Activated T-cell treated with anti-CD3 and anti-CD28 coated beads for 1 hour (primary cell): ENCODE measurements around the gene HTR2B.
A peak's percentile ranks its signal among the peaks of the same experiment; 100 is the strongest.
"Not testable (repeated sequence)": the region's sequence is repeated elsewhere in the genome, so short reads cannot be mapped to it uniquely, and the experiment has no call there.

Source experiments
- DNase-seq: peaks from one replicate; pipeline ENCODE4 v3.0.0-alpha.2; 2020; ENCODE audit warnings: low read depth

HTR2B gene

DNA sequence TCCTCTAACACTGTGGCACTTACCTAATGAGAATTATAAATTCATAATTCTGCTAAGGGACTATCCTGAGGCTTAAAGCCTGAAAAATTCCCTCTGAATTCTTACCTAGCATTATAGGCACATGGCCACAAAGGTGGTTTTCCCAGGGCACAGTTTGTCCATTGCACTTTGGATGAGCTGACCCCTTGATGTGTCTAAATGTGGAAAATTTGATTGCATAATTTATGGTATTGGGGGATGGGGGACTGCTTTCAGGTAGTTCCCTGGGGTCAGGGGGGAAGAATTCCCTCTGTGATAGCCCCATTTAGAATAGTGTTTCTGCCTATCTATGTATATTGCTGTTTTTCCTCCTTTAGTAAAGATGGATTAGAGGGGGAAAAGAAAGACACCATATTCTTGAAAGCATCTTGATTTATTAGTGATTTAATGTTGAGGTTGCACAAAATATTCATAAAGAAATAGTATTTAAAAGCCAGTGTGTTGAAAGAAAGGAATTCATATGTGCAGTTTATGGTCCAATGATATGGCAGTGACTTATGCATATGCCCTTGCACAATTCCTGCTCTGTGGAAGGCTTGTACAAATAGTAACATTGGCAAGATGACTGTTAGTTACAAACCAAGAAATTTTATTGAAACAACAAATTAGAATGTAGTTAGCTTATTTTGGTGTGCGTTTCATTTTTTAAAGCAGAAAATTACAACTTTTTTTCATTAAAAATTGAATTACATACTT lies 8.7 kb upstream of the HTR2B start:
- no peak for DNase-seq

GRCh38 chr2:231132129-231132528 lies 7.3 kb upstream of the HTR2B start:
- no peak for DNase-seq

GRCh38 chr2:231130336-231131056 lies 5.7 kb upstream of the HTR2B start:
- DNase-seq: no peak

- DNase-seq: no peak
Observed at GRCh38 chr2:231129216-231129615, 4.4 kb upstream of the HTR2B start.

GRCh38 chr2:231128541-231128940 lies 3.7 kb upstream of the HTR2B start:
- DNase-seq: no peak

DNA sequence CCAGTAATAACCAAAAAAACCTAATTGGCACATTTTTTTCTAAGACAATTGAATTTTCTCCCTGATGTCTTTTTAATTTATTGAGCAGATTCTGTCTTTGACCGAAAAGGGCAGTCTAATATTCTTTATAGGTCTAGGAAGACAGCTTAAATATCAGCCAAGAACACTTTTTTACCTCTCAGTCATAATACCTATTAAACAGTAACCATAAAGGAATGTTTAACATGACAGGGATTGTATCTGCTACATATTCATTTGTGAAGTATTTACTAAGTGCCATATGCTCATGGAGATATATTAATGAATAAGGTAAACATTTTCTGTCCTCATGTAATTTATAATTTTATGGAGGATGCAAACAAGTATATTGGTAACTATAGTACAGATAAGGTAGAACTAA lies 3.1 kb upstream of the HTR2B start:
- DNase-seq: no peak

DNA sequence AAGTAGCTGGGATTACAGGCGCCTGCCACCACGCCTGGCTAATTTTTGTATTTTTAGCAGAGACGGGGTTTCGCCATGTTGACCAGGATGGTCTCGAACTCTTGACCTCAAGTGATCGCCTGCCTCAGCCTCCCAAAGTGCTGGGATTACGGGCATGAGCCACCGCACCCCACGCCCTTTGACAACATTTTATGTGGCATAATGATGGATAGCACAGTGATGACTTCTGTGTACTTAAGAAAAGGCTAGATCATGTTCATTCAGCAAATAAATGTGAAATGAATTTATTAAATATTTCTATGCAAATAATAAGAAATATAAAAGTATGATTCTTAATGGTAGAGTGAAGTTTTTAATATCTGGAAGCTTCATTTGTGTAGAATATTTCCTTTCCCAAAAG lies 2.6 kb upstream of the HTR2B start:
- no peak for DNase-seq

- DNase-seq: no peak
Observed at GRCh38 chr2:231126123-231126522, 1.3 kb upstream of the HTR2B start.

DNA sequence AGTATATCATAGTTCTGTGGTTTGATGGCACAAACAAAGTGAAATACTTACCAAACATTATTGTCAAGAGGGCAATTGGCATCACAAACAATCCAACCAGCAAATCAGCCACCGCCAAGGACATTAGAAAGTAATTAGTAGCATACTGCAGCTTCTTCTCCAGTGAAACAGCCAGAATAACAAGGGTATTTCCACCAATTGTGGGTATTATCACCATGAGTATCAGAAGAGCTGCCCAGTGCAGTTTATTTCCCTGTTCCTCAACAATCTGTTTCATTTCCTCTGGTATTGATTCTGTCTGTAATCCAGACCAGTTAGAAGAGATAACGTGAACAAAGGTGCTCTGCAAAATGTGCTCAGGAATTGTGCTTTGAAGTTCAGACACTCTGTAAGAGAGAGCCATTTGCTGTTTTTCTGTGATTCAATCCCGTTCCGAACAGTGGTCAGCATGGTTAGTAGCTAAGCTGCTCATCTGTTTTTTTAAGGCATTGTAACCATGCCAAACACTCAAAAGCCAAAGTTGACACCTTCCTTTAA lies 1.4 kb downstream of the HTR2B start:
- DNase-seq: no peak

DNA sequence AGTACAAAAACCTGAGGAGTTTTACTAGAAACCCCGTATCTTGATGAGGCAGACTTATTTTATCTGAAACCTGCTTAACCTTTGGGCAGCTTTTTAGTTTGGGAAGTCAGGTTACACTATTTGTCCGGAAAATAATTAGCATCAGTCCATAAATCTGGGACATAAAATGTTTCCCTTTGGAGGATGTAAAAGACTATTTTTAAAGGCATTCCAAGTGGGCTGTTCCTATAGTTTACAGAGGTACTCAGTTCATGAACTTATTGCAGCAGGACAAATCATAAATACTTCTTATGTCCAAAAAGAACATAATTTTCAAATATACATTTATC lies 6.3 kb downstream of the HTR2B start:
- DNase-seq: no peak

- no peak for DNase-seq
Observed at GRCh38 chr2:231117922-231118613, 6.8 kb downstream of the HTR2B start.

DNA sequence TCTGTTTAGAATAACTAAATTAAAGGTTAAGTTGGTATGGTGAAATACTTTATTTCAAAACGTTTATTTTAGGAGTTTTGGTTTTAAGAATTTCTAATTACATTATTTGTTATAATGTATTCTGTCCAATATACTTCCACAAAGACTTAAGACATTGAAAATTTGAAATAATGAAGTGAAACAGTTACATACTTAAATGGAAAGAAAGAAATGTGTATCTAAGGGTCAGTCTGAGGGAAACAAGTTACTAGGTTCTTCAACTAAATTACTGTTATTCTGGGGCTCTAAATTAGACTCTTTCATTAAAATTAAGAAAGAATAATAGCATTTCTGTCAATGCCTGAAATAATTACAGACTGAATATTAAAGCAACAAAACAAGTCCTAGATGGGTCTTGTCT lies 7.7 kb downstream of the HTR2B start:
- no peak for DNase-seq

DNA sequence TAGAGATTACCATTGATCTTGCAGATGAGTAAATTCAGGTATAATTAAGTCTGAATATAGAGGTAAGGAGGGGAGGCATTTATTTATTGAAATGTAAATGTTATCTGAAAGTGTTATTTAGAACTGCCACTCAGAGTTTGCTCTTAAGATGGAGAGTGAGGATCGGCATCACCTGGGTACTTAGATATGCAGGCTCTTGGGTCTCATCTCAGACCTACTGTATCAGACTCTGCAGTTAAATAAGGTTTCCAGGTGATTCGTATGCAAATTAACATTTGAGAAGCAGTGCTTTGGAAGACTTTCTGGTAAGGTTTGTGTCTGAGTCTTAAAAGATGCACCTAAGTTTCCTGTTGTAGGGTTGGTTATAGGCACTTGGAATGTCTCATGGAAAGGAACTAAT lies 9.2 kb downstream of the HTR2B start:
- no peak for DNase-seq

- DNase-seq: no peak
Observed at GRCh38 chr2:231113489-231113888, 11.4 kb downstream of the HTR2B start.

- no peak for DNase-seq
Observed at GRCh38 chr2:231111987-231112386, 12.9 kb downstream of the HTR2B start.

DNA sequence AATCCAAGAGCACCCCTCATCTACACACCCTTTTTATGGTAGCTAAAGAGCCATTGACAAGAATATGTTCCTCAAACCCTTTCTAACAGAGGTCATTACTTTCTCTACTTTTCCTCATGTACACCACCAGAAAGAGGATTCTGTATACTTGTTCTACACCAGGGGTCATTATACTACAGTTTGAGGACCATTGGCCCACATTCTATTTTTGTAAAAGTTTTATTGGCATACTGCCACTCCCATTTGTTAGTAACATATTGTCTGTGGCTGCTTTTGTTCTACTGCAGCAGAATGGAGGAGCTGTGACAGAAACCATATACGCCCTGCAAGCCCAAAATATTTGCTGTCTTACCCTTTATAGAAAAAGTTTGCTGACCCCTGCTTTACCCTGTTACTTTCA lies 14.3 kb downstream of the HTR2B start:
- no peak for DNase-seq

- DNase-seq: peak; percentile 37
Observed at GRCh38 chr2:231104115-231104713, 20.6 kb downstream of the HTR2B start.

DNA sequence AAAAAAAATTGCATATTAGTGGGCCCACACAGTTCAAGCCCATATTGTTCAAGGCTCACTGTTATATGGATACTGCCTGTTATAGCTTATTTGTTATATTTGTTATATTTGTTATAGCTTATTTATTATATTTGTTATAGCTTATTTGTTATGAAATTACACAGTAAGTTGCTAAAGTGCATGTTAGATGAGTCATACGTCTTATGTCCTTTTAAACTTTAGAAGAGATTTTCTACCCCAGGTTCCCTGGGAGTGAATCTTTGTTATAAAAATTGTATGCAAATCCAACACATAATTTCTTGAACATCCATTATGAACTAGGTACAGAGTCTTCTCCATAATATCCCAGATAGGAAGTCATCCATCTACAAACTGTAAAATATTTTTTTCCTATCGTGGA lies 22.1 kb downstream of the HTR2B start:
- DNase-seq: no peak

DNA sequence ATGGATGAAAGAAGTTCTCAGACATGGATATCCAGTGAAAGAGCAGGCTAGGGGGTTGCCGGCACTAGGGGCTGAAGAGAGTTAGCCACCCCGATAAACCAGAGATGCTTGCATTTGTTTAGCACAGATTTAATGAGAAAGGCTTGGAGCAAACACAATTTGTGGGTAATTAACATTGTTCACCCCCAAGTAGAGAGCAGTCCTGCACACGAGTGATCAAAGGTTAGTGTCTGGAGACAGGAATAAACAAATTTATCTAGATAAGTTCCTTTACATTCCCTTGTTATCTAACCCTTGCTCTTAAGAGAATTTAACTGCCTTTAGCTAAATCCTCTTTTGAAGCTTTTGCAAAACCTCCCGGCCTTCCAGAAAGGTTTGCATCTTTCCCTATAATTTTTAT lies 23.9 kb downstream of the HTR2B start:
- no peak for DNase-seq

DNA sequence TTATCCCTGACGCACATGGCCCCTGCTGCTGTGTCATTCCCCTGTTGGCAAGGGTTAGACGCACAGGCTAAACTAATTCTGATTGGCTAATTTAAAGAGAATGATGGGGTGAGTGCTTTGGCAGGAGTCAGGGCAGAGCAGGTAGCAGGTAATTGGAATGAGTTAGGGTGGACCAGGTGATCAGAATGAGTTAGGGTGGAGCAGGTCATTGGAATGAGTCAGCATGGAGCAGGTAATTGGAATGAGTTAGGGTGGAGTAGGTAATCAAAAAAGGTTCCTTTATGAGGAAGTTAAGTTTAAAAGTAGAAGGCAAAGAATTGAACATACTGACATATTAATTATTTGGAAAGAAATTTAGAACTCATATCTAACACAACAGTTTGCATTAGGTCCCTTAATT lies 24.5 kb downstream of the HTR2B start:
- DNase-seq: not testable (repeated sequence)

DNA sequence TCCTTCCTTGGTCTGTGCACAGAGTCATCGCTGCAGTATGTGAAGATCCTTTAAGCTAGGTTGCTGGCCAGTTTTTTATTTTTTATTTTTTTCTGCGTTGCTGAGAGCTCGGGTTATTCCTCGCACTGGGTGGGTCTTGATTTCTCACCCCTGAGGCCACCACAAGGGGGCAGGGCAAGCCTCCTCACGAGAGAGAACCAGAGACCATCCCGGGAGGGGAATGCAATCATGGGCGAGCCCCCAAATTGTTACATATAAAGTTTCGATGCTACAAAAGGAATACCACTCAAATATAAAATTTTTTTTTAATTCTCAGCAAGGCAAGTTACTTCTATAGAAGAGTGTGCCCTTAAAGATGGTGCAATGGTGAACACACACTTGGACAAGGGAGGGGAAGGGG lies 24.9 kb downstream of the HTR2B start:
- no peak for DNase-seq

DNA sequence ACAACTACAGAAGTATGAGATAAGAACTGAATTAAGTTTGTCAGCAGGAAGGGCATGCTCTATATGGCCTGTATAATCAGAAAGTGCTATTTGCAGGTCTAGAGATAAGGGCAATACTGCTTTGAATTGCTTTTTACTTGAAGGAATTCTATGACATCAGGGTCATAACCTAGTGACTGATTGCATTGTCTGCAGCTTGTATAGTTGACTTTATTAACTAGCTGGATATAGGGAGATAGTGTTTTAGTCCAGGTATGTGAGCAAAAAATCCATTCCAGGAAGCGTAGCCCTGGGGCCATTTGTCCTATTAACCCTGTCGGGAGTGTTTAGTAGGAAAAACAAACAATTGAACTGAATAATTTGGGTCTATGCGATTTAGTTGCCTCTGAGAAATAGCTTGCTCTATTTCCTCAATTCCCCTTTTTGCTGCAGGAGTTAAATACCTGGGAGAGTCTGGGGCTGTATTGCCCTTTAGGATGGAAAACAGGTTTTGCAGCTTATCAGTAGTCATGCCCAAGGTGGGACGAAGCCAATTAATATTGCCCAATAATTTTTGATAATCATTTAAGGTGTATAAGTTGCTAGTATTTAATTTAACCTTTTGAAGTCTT lies 30.0 kb downstream of the HTR2B start:
- no peak for DNase-seq
